ENCODE measurements around the gene SLC66A1.

Gene SLC66A1

GRCh38 chr1:19321071-19321470 is 8.9 kb downstream of the SLC66A1 start:
- no peaks in the 10 kb centered on the region for H3K9me3 ChIP-seq (ENCODE audit: severe bottlenecking)
- no peak overlapping the region for H3K4me3 ChIP-seq (ENCODE audit: severe bottlenecking)
- DNase-seq (ENCODE audit: low spot score): no peak
- TF ChIP-seq CTCF (IDR thresholded peaks at IDR 0.05; ENCODE audit: poor library complexity, severe bottlenecking): no peak
- ATAC-seq (ENCODE audit: low read depth): no peak
- no peaks in the 10 kb centered on the region for H3K27me3 ChIP-seq (ENCODE audit: insufficient read depth, poor library complexity, severe bottlenecking)
- peaks cover 21% of the 10 kb centered on the region for H3K36me3 ChIP-seq (ENCODE audit: low read depth)
- no peaks in the 10 kb centered on the region for H3K4me1 ChIP-seq (ENCODE audit: insufficient read depth, poor library complexity, severe bottlenecking)
- no peak overlapping the region for H3K27ac ChIP-seq (ENCODE audit: poor library complexity, severe bottlenecking)

GRCh38 chr1:19322481-19322880 is 10.4 kb downstream of the SLC66A1 start:
- Histone ChIP-seq H3K4me1 (ENCODE audit: insufficient read depth, poor library complexity, severe bottlenecking) (no peaks in the 10 kb centered on the region), H3K4me3 (ENCODE audit: severe bottlenecking) (no peak overlapping the region), H3K27me3 (ENCODE audit: insufficient read depth, poor library complexity, severe bottlenecking) (no peaks in the 10 kb centered on the region), H3K36me3 (ENCODE audit: low read depth) (peaks cover 26% of the 10 kb centered on the region), H3K9me3 (ENCODE audit: severe bottlenecking) (no peaks in the 10 kb centered on the region), H3K27ac (ENCODE audit: poor library complexity, severe bottlenecking) (no peak overlapping the region)
- DNase-seq (ENCODE audit: low spot score) (no peak), ATAC-seq (ENCODE audit: low read depth) (no peak)
- TF ChIP-seq CTCF (IDR thresholded peaks at IDR 0.05; ENCODE audit: poor library complexity, severe bottlenecking): no peak

GRCh38 chr1:19323987-19324664 is 12.0 kb downstream of the SLC66A1 start:
- no peak overlapping the region for H3K27ac ChIP-seq (ENCODE audit: poor library complexity, severe bottlenecking)
- H3K9me3 ChIP-seq (ENCODE audit: severe bottlenecking): no peaks in the 10 kb centered on the region
- no peak for TF ChIP-seq CTCF (IDR thresholded peaks at IDR 0.05; ENCODE audit: poor library complexity, severe bottlenecking)
- H3K4me3 ChIP-seq (ENCODE audit: severe bottlenecking): no peak overlapping the region
- H3K36me3 ChIP-seq (ENCODE audit: low read depth): peaks cover 14% of the 10 kb centered on the region
- no peaks in the 10 kb centered on the region for H3K4me1 ChIP-seq (ENCODE audit: insufficient read depth, poor library complexity, severe bottlenecking)
- H3K27me3 ChIP-seq (ENCODE audit: insufficient read depth, poor library complexity, severe bottlenecking): no peaks in the 10 kb centered on the region
- DNase-seq (ENCODE audit: low spot score) (no peak), ATAC-seq (ENCODE audit: low read depth) (no peak)

GRCh38 chr1:19324665-19324990 is 12.5 kb downstream of the SLC66A1 start:
- DNase-seq (ENCODE audit: low spot score) (no peak), ATAC-seq (ENCODE audit: low read depth) (no peak)
- Histone ChIP-seq H3K36me3 (ENCODE audit: low read depth) (peaks cover 11% of the 10 kb centered on the region), H3K4me3 (ENCODE audit: severe bottlenecking) (no peak overlapping the region), H3K27ac (ENCODE audit: poor library complexity, severe bottlenecking) (no peak overlapping the region), H3K4me1 (ENCODE audit: insufficient read depth, poor library complexity, severe bottlenecking) (no peaks in the 10 kb centered on the region), H3K9me3 (ENCODE audit: severe bottlenecking) (no peaks in the 10 kb centered on the region), H3K27me3 (ENCODE audit: insufficient read depth, poor library complexity, severe bottlenecking) (no peaks in the 10 kb centered on the region)
- TF ChIP-seq CTCF (IDR thresholded peaks at IDR 0.05; ENCODE audit: poor library complexity, severe bottlenecking): no peak

GRCh38 chr1:19325368-19325957 is 13.3 kb downstream of the SLC66A1 start:
- ATAC-seq (ENCODE audit: low read depth): no peak
- TF ChIP-seq CTCF (IDR thresholded peaks at IDR 0.05; ENCODE audit: poor library complexity, severe bottlenecking): no peak

More at GRCh38 chr1:19325368-19325957, 13.3 kb downstream of the SLC66A1 start:
- DNase-seq (ENCODE audit: low spot score): no peak
- Histone ChIP-seq H3K36me3 (ENCODE audit: low read depth) (peaks cover 11% of the 10 kb centered on the region), H3K4me3 (ENCODE audit: severe bottlenecking) (no peak overlapping the region), H3K4me1 (ENCODE audit: insufficient read depth, poor library complexity, severe bottlenecking) (no peaks in the 10 kb centered on the region), H3K9me3 (ENCODE audit: severe bottlenecking) (no peaks in the 10 kb centered on the region), H3K27me3 (ENCODE audit: insufficient read depth, poor library complexity, severe bottlenecking) (no peaks in the 10 kb centered on the region), H3K27ac (ENCODE audit: poor library complexity, severe bottlenecking) (no peak overlapping the region)

All from RWPE2 (cell line).